Fibroblast of lung (primary cell): Measurements from ENCODE around the gene KBTBD13.
"Not testable (repeated sequence)": the region's sequence is repeated elsewhere in the genome, so short reads cannot be mapped to it uniquely, and the experiment has no call there.

Source experiments
- EZH2 ChIP-seq: IDR thresholded peaks from 2 replicates; pipeline ENCODE4 v1.5.1; 2012; ENCODE audit warnings: low read length, control low read depth, mild to moderate bottlenecking; ENCODE audit errors: missing control alignments
- TF ChIP-seq, protein P1 (sequence below), 2 donors: IDR thresholded peaks in 1 of 2; conservative IDR thresholded peaks in 1 of 2; 1 replicate in 1 of 2; 2 replicates in 1 of 2; pipeline ENCODE4 v1.5.1; 2011 to 2012; ENCODE audit warnings: low read length in 2 of 2, control low read depth in 1 of 2, inconsistent platforms in 1 of 2, low read depth in 1 of 2, mild to moderate bottlenecking in 1 of 2

DNA sequence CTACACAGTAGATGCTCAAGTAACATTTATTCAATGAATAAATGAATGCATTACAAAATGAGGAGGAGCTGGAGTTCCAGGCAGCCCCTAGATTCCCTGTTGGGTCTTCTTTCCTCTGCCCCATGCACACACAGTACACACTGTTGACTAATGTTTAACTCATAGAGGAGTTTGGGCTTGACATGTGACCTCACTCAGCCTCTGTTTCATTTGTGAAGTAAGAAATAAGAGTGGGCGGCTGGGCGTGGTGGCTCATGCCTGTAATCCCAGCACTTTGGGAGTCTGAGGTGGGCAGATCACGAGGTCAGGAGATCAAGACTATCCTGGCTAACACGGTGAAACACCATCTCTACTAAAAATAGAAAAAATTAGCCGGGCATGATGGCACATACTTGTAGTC lies 32.3 kb upstream of the KBTBD13 start:
- TF ChIP-seq, protein P1, sequence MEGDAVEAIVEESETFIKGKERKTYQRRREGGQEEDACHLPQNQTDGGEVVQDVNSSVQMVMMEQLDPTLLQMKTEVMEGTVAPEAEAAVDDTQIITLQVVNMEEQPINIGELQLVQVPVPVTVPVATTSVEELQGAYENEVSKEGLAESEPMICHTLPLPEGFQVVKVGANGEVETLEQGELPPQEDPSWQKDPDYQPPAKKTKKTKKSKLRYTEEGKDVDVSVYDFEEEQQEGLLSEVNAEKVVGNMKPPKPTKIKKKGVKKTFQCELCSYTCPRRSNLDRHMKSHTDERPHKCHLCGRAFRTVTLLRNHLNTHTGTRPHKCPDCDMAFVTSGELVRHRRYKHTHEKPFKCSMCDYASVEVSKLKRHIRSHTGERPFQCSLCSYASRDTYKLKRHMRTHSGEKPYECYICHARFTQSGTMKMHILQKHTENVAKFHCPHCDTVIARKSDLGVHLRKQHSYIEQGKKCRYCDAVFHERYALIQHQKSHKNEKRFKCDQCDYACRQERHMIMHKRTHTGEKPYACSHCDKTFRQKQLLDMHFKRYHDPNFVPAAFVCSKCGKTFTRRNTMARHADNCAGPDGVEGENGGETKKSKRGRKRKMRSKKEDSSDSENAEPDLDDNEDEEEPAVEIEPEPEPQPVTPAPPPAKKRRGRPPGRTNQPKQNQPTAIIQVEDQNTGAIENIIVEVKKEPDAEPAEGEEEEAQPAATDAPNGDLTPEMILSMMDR (conservative IDR thresholded peaks at IDR 0.05 in 1 of 2, IDR thresholded peaks at IDR 0.05 in 1 of 2; ENCODE audit: low read depth in 1 of 2, low read length in 2 of 2) = not testable (repeated sequence)
- not testable (repeated sequence) for TF ChIP-seq EZH2
